Sigmoid colon (tissue), 4 donors: ENCODE results near the gene CDH3.

Experiments
- CTCF ChIP-seq, 4 experiments: fragments of 450-650 bp in 3 of 4; fragments of 200-600 bp in 1 of 4; IDR thresholded peaks; one replicate each; pipeline ENCODE4 v1.5.1; 2016 to 2019; ENCODE audit warnings: antibody characterized with exemption in 4 of 4, mild to moderate bottlenecking in 3 of 4, moderate library complexity in 2 of 4
- EP300 ChIP-seq, 4 donors: sonication (generic); formaldehyde crosslinking; IDR thresholded peaks; one replicate each; pipeline ENCODE4 v1.6.1; 2017; ENCODE audit warnings: antibody characterized with exemption in 4 of 4
- POLR2A ChIP-seq, 2 donors: fragments of 450-650 bp; IDR thresholded peaks; one replicate each; pipeline ENCODE4 v1.6.1; 2016; ENCODE audit warnings: antibody characterized with exemption in 2 of 2, mild to moderate bottlenecking in 2 of 2, moderate library complexity in 2 of 2
- POLR2AphosphoS5 ChIP-seq, 4 donors: sonication (generic); formaldehyde crosslinking; IDR thresholded peaks; one replicate each; pipeline ENCODE4 v1.6.1; 2017; ENCODE audit warnings: antibody characterized with exemption in 4 of 4

- no peak for TF ChIP-seq CTCF (IDR thresholded peaks at IDR 0.05)
- TF ChIP-seq POLR2A (IDR thresholded peaks at IDR 0.05): no peak
- TF ChIP-seq POLR2AphosphoS5 (IDR thresholded peaks at IDR 0.05): no peak
- TF ChIP-seq EP300 (IDR thresholded peaks at IDR 0.05): no peak
Measured at GRCh38 chr16:68668266-68668665, 23.2 kb downstream of the CDH3 start.
